GM18526 (cell line): ENCODE measurements around the gene LPO.

Source experiments
- POLR2A ChIP-seq: IDR thresholded peaks from 3 replicates; pipeline ENCODE4 v1.6.1; 2011; ENCODE audit not compliant: insufficient read length; ENCODE audit errors: extremely low read depth

Gene LPO

DNA sequence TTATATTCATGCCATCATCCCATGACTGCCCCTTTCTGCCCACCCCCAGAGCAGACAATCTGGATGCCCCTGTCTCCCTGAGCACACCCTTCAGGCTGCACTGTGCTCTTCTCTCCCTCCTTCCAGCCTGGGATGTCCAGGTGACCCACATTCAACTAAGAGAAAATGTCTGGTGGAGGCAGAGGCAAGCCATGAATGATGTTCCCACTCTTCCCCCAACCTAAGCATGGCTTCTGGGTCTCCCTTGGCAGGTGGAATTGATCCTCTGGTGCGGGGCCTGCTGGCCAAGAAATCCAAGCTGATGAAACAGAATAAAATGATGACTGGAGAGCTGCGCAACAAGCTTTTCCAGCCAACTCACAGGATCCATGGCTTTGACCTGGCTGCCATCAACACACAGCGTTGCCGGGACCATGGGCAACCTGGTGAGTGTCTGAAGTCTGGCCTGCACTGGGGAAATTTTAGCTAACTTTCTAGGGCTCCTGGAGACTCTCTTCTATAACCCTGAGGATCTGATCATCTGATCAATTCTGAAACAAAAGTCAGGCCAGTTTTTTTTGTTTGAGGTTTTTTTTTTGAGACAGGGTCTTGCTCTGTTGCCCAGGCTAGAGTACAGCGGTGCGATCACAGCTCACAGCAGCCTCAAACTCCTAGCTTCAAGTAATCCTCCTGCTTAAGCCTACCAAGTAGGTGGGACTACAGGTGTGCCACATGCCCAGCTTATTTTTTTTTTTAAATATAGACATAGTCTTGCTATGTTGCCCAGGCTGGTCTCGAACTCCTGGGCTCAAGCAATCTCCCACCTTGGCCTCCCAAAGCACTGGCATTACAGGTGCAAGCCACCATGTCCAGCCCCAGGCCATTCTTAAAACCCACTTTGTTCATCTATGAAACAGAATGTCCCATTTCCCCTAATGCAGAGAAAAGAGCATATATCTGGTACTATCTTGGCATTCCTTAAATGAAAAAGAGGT, 27.8 kb downstream of the LPO start:
- TF ChIP-seq POLR2A, result no peak

GRCh38 chr17:58267347-58268324, 29.3 kb downstream of the LPO start:
- TF ChIP-seq POLR2A, result no peak

DNA sequence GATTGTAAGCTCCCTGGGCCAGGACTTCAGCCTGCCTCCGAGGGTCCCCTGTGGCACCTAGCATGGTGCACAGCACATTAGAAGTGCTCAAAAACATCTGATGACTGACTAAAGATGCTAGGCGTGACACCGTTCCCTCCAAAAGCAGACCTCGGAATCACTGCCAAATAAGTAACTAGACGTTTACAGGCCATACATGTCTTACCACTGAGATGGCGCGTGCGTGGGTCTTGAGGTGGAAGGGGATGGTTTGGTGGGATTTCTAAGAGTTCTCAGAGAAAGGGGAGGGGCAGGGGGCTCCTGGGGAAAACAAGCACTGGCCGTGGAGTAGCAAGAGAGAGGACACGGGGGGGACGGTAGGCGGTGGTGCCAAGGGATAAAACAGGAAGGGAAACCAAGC, 29.9 kb downstream of the LPO start:
- no peak for TF ChIP-seq POLR2A

DNA sequence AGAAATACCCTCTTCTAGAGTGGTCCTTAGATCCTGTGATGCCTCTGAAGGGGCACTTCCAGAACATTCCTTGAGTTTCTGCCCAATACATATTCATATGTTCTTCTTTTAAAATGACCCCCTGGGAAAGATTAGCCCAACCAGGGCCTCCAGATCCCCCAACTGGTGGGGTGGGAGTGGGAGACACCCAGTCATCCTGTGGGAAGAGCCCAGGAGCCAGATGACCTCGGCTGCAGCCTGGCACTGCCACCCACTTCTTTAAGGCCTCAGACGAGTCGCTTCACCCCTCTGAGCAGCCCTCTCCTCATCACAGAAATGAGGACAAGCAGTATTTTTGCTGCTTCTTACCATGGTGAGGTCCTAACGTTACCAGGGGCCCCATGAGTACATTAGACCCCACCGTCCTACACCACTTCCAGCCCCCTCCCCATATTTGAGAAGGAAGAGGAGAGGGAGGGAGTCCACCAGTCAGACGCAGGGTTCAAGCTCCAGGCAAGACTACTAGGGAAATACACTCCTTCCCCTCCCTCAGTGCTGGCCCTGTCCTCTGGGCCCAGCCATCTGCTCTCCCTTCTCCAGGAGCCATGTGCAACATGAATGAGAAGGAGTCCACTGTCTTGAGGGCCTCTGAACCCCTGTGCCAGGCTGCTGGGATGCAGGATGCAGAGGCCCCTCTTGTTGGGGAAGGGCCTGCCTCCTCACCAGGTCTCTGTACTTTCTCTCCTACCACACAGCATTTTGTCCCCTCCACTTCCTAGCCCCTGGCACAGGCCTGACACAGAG, 30.6 kb downstream of the LPO start:
- no peak for TF ChIP-seq POLR2A

DNA sequence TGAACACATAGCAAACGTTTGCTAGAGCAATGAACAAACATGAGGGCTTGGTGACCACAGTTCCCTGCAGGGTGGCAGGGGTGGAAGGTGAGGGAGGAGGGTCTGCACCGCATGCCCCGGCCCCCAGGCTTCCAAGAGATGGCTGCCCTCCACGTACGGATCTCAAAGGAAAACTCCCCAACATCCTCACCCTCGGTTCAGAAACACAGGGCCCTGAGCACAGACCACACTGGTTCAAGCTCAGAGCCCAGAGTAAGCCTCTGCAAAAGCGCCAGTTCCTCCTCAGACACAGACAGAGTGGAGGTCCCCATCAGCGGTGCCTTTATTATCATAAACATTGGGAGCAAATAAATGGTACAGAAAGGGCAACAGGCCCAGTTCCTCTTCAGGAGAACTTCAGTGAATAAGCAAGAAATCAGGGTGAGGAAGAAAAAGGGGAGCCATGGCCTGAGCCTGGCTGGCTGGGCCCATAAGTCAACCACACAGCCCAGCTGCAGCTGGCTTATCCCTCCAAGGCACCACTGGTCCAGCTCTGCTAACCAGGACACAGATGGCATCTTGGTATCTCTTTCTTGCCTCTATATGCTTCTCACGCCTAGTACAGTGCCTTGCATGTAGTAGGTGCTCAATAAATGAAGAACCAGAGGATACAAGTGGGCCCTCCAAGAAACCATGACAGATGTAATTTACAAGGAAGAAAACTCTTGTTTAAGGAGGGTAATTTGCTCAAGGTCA, 31.3 kb downstream of the LPO start:
- TF ChIP-seq POLR2A, result no peak

- TF ChIP-seq POLR2A, result no peak
Observed at GRCh38 chr17:58270476-58271215, 32.3 kb downstream of the LPO start.

DNA sequence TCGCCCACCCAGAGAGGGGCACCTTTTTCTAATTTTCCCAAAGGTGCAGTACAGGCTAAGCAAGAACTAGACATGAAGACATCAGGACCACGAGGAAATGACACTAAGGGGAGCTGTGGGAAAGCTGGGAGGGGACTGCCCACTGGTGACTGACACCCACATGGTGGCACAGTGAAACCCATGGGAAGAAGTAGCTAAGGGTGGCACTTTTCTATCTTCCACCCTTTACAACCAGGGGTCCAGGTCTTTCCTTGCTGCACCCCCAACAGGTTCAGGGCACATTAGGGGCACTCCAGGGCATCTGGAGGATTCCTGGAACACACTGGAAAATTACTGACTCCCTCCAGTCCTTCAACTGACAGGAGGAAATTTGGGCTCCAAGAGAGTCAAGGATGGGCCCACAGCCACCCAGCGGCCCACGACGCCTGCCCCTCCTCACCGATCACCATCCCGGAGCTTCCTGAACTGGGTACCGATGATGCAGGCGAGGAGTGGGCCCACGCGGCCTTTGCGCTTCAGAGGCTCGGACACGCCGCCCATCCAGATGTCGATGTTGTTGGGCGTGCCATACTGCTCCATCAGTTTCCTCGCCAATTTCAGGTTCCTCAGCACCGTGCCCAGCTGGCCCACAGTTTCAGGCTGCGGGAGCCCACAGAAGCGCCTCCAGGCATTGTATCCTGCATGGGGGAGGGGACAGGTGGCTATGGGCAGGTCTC, 33.0 kb downstream of the LPO start:
- TF ChIP-seq POLR2A, result no peak

- no peak for TF ChIP-seq POLR2A
Observed at GRCh38 chr17:58272367-58273280, 34.2 kb downstream of the LPO start.

DNA sequence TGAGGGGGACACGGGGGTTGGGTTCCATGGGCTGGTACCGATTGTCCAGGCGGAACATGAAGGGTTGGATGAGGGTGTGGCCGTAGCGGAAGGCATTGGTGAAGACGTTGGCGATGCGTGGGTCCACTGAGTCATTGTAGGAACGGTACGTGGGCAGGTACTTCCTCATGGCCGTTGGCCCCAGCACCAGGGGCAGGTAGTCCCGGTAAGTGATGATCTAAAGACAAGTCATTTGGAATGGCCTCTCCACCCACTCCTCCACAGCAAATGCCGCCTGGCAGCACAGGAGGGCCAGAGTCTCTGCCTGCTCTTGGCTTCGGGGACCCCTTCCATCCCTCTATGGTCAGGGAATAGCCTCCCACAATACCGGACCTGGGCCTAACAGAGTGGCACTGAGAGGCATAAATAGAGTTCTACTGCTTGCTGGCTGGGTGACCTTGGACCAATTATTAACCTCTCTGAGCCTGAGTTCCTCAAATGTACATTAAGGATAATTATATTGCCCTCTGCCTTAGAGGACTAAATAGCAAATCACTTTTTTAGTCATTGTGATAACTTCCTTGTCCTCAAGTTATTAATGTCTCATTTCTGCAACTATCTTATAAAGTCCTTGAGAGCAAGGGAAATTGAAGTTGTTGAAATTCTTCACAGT, 35.2 kb downstream of the LPO start:
- TF ChIP-seq POLR2A, result no peak

GRCh38 chr17:58275417-58275816, 37.0 kb downstream of the LPO start:
- TF ChIP-seq POLR2A, result no peak

GRCh38 chr17:58276423-58276822, 38.0 kb downstream of the LPO start:
- no peak for TF ChIP-seq POLR2A

DNA sequence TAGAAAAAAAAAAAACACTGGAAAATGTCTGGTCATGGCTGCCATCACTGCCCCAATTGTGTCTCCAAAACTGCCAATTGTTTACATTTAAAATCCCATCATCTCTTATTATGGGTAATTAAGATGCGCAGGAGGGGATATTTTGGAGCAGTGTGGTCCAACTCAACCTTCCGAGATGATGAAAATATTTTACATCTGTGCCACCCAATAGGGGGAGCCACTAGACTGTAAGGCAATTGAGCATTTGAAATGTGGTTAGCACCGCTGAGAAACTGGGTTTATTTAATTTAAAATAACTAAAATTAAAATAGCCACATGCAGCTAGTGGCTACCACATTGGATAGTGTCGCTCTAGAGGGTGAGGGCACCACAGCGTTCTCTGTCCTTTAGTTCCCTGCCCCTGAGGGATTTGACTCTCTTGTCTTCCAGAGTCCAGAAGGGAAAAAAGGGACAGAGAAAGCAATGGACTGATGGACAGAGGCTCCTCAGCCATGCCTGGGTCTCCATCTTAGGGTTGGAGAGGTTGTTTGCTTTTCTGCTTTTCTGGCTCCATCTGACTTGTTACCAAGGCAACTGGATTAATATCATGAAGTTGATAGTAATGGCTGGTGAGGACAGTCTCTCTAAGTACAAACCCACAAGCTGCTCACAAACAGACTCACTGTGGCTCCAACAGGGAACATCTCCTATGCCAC, 38.9 kb downstream of the LPO start:
- no peak for TF ChIP-seq POLR2A
